ENCODE results near the gene HOXA4. TPM values are rescaled to one million over a fixed set of nuclear protein-coding genes. Genes with fewer than 3 reads are reported as not detected.
A peak's percentile ranks its signal among the peaks of the same experiment; 100 is the strongest.

HOXA4 gene
- total and polyA plus RNA-seq, 2 experiments from 2014 or later: not detected

GRCh38 chr7:27112955-27113949, 17.3 kb downstream of the HOXA4 start:
- peak overlapping the region; percentile 48 for H3K4me3 ChIP-seq
- peaks cover 97% of the 10 kb centered on the region for H3K27me3 ChIP-seq (ENCODE audit: insufficient read depth)

GRCh38 chr7:27112361-27112760, 18.2 kb downstream of the HOXA4 start:
- Mint-ChIP-seq H3K9me3 (peaks cover 14% of the 10 kb centered on the region), H3K36me3 (ENCODE audit: low read depth) (no peaks in the 10 kb centered on the region; the same call in 2 of the 3 replicates), H3K27me3 (ENCODE audit: insufficient read depth, low read depth, poor library complexity) (peaks cover 95% of the 10 kb centered on the region), H3K27ac (no peak overlapping the region), H3K4me3 (no peak overlapping the region), H3K4me1 (peaks cover 21% of the 10 kb centered on the region)
- H2AFZ ChIP-seq: no peak overlapping the region
- peaks cover 74% of the 10 kb centered on the region for H4K20me1 ChIP-seq (replicated peaks; ENCODE audit: insufficient read depth)
- H3K4me1 ChIP-seq (ENCODE audit: insufficient read depth): peaks cover 29% of the 10 kb centered on the region
- TF ChIP-seq EZH2 (IDR thresholded peaks at IDR 0.05; ENCODE audit: low read depth, unreplicated experiment) (peak; percentile 52), REST (IDR thresholded peaks at IDR 0.05; ENCODE audit: unreplicated experiment) (no peak)
- H3K4me2 ChIP-seq: no peak overlapping the region
- no peaks in the 10 kb centered on the region for H3K79me2 ChIP-seq (replicated peaks; ENCODE audit: insufficient read depth)
- H3F3A ChIP-seq (replicated peaks; ENCODE audit: low read depth): peaks cover 49% of the 10 kb centered on the region
- peaks cover 97% of the 10 kb centered on the region for H3K27me3 ChIP-seq (ENCODE audit: insufficient read depth)
- no peak for DNase-seq (ENCODE audit: low spot score)
- H3K27ac ChIP-seq (ENCODE audit: low read depth): no peak overlapping the region
- H3K9me2 ChIP-seq (ENCODE audit: insufficient read depth): no peaks in the 10 kb centered on the region
- H3K4me3 ChIP-seq: no peak overlapping the region
- no peak for ATAC-seq
- no peaks in the 10 kb centered on the region for H3K36me3 ChIP-seq (ENCODE audit: insufficient read depth)

More at GRCh38 chr7:27112955-27113949, 17.3 kb downstream of the HOXA4 start:
- Histone ChIP-seq H3K4me2 (peak overlapping the region; percentile 76), H4K20me1 (replicated peaks; ENCODE audit: insufficient read depth) (peaks cover 71% of the 10 kb centered on the region), H3F3A (replicated peaks; ENCODE audit: low read depth) (peaks cover 49% of the 10 kb centered on the region), H3K36me3 (ENCODE audit: insufficient read depth) (no peaks in the 10 kb centered on the region), H3K27ac (ENCODE audit: low read depth) (no peak overlapping the region), H3K4me1 (ENCODE audit: insufficient read depth) (peaks cover 32% of the 10 kb centered on the region), H2AFZ (no peak overlapping the region), H3K79me2 (replicated peaks; ENCODE audit: insufficient read depth) (no peaks in the 10 kb centered on the region), H3K9me2 (ENCODE audit: insufficient read depth) (no peaks in the 10 kb centered on the region)
- H3K4me1 Mint-ChIP-seq: peaks cover 18% of the 10 kb centered on the region
- ATAC-seq (peak; percentile 18), DNase-seq (ENCODE audit: low spot score) (peak; percentile 84)
- peaks cover 95% of the 10 kb centered on the region for H3K27me3 Mint-ChIP-seq (ENCODE audit: insufficient read depth, low read depth, poor library complexity)
- peak overlapping the region; percentile 59 for H3K4me3 Mint-ChIP-seq
- TF ChIP-seq POLR2AphosphoS5 (IDR thresholded peaks at IDR 0.05; ENCODE audit: low read depth): no peak
- no peak for TF ChIP-seq ZNF114 (CRISPR knock-in tag; IDR thresholded peaks at IDR 0.05)
- peak; percentile 98 for TF ChIP-seq EZH2phosphoT487 (IDR thresholded peaks at IDR 0.05; ENCODE audit: unreplicated experiment)
- peak; percentile 99 for TF ChIP-seq EZH2 (IDR thresholded peaks at IDR 0.05; ENCODE audit: low read depth, unreplicated experiment)
- H3K9me3 Mint-ChIP-seq: peaks cover 12% of the 10 kb centered on the region; the same call in 2 of the 3 replicates
- no peaks in the 10 kb centered on the region for H3K36me3 Mint-ChIP-seq (ENCODE audit: low read depth)
- H3K27ac Mint-ChIP-seq: no peak overlapping the region

Measured in GM23338 (cell line).